Bronchial epithelial cell (primary cell): ENCODE results near the gene TARM1. TPM values are rescaled to one million over a fixed set of nuclear protein-coding genes. Genes with fewer than 3 reads are reported as not detected.

Experiments used
- DNase-seq: peaks from one replicate; pipeline ENCODE4 v3.0.0-alpha.2; 2010; ENCODE audit warnings: low read depth
- FAIRE-seq: peaks from 2 replicates; lab custom pipeline; 2011; peaks lifted over from hg19 to GRCh38; lab: Jason Lieb, UNC
- H3K27me3 ChIP-seq: 2 replicates; pipeline ENCODE4 v1.5.1; 2011; ENCODE audit warnings: low read length; ENCODE audit not compliant: control insufficient read depth, insufficient read depth
- H3K36me3 ChIP-seq: 2 replicates; pipeline ENCODE4 v1.5.1; 2011; ENCODE audit warnings: low read length; ENCODE audit not compliant: control insufficient read depth, insufficient read depth
- H3K4me3 ChIP-seq: 2 replicates; pipeline ENCODE4 v1.5.1; 2011; ENCODE audit warnings: mild to moderate bottlenecking, low read depth, low read length, control low read depth
- CTCF ChIP-seq: IDR thresholded peaks from 2 replicates; pipeline ENCODE4 v1.5.1; 2011; ENCODE audit warnings: mild to moderate bottlenecking, moderate library complexity, low read length, control low read depth, inconsistent platforms; ENCODE audit not compliant: insufficient read depth, severe bottlenecking
- total RNA-seq: library from RNA; depleted of rRNA; stranded (reverse); fragments of >200 nt; gene quantifications from 2 replicates; pipeline ENCODE4 v1.2.1, GENCODE V29; 2014

TARM1 gene
- total RNA-seq, 1 donor from 2014 or later: not detected

DNA sequence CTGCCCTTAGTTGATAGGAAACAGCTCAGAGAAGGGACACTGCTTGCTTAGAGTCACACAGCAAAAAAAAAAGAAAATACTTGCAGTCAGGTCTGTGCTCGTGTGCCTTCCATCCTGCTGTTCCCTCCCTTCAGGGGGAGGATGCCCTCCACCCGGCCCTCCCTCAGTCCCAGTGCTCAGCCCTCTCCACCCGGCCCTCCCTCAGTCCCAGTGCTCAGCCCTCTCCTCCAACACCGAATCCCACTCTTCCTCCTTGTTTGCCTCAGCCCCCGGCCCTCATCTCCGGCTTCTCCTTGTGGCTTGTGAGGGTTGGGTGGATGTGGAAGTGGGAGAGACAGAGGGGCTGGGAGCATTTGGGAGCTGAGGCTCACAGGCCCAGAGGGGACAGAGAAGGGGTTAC is 28.5 kb upstream of the TARM1 start:
- H3K4me3 ChIP-seq: no peak overlapping the region
- no peaks in the 10 kb centered on the region for H3K27me3 ChIP-seq
- FAIRE-seq (no peak), DNase-seq (no peak)
- TF ChIP-seq CTCF: no peak
- peaks cover 20% of the 10 kb centered on the region for H3K36me3 ChIP-seq

- DNase-seq: no peak
- no peak for TF ChIP-seq CTCF
- FAIRE-seq: no peak
- Histone ChIP-seq H3K4me3 (no peak overlapping the region), H3K27me3 (no peaks in the 10 kb centered on the region), H3K36me3 (peaks cover 18% of the 10 kb centered on the region)
Observed at GRCh38 chr19:54108496-54108895, 27.3 kb upstream of the TARM1 start.

DNA sequence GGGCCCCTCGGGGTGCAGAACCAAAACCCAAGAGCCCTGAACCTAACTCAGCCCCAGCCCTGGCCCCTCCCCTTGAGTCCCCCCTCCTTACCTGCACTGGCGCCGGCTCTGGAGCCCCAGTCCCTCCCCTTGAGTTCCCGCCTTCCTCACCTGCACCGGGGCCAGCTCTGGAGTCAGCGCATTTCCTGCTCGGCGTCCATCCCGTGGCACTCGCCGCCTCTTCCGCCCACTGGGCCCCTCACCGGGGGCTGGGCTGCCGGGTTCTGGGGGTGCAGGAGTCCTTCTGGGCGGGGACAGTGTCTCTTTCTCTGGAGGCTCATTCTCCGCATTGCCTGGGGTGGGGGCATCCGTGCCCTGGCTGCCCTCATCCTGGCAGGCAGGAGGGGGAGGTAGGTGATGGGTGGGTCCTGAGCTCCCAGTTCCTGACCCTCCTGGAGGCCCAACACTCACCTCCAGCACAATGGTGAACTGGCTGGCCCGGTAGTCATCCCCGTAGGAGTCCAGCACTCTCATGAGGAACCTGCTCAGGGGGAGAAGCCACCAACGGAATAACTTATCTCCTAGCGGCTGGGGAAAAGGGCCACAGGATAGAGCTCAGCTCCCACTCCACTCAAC is 26.8 kb upstream of the TARM1 start:
- Histone ChIP-seq H3K36me3 (peaks cover 18% of the 10 kb centered on the region), H3K4me3 (no peak overlapping the region), H3K27me3 (no peaks in the 10 kb centered on the region)
- DNase-seq (no peak), FAIRE-seq (no peak)
- no peak for TF ChIP-seq CTCF

GRCh38 chr19:54106716-54107115 is 25.6 kb upstream of the TARM1 start:
- Histone ChIP-seq H3K4me3 (no peak overlapping the region), H3K27me3 (no peaks in the 10 kb centered on the region), H3K36me3 (peaks cover 18% of the 10 kb centered on the region)
- no peak for TF ChIP-seq CTCF
- DNase-seq: no peak
- FAIRE-seq: no peak

- FAIRE-seq (no peak), DNase-seq (no peak)
- Histone ChIP-seq H3K27me3 (no peaks in the 10 kb centered on the region), H3K4me3 (no peak overlapping the region), H3K36me3 (peaks cover 17% of the 10 kb centered on the region)
- TF ChIP-seq CTCF: no peak
Observed at GRCh38 chr19:54105796-54106195, 24.6 kb upstream of the TARM1 start.
